GM12801 (cell line): ENCODE results near the gene KCTD21.

Source experiments
- TF ChIP-seq, protein P1 (sequence below): IDR thresholded peaks from one replicate; pipeline ENCODE4 v1.5.1; 2011; ENCODE audit warnings: control low read depth; ENCODE audit not compliant: insufficient read length; ENCODE audit errors: extremely low read depth

The KCTD21 gene

DNA sequence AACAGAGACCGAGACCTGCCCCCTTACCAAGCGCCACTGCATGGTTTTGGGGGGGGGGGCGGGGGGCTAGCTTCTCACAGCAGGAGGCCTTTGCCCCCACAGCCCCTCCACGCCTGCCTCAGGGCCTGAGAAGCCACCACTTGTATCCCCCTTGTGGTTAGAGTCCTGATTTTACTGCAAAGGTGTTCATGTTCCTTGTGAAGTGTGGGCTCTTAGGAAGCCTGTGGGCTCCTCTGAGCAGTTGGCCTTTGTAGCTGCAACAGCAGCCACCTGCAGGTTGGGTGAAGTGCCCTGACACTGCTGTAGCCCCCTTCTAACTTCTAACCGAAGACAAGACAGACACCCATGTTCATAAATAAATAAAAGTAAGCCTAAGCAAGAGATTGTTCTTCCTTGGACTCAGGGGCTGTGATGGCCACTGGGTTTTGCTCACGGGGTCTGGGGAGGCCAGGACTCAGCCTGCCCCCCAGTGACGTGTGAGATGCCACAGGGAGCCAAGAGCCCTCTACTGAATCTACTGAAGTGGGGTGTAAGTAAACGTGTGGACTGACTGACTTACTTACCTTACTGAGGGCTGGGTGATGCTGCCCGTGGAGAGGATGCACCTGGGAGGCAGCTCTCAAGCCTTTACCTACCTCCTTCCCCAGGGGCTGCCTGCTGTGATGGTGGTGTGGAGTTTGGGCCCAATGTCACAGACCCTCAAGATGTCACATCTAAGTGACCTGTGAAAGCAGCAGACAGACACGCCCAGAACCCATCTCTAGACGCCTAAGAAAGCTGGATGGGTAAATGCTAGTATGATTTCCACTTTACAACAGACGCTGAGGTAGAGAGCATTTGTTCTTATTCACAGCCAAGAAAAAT is 26.1 kb upstream of the KCTD21 start:
- TF ChIP-seq, protein P1, sequence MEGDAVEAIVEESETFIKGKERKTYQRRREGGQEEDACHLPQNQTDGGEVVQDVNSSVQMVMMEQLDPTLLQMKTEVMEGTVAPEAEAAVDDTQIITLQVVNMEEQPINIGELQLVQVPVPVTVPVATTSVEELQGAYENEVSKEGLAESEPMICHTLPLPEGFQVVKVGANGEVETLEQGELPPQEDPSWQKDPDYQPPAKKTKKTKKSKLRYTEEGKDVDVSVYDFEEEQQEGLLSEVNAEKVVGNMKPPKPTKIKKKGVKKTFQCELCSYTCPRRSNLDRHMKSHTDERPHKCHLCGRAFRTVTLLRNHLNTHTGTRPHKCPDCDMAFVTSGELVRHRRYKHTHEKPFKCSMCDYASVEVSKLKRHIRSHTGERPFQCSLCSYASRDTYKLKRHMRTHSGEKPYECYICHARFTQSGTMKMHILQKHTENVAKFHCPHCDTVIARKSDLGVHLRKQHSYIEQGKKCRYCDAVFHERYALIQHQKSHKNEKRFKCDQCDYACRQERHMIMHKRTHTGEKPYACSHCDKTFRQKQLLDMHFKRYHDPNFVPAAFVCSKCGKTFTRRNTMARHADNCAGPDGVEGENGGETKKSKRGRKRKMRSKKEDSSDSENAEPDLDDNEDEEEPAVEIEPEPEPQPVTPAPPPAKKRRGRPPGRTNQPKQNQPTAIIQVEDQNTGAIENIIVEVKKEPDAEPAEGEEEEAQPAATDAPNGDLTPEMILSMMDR: no peak

GRCh38 chr11:78213526-78214330 is 25.3 kb upstream of the KCTD21 start:
- TF ChIP-seq, protein P1: no peak

DNA sequence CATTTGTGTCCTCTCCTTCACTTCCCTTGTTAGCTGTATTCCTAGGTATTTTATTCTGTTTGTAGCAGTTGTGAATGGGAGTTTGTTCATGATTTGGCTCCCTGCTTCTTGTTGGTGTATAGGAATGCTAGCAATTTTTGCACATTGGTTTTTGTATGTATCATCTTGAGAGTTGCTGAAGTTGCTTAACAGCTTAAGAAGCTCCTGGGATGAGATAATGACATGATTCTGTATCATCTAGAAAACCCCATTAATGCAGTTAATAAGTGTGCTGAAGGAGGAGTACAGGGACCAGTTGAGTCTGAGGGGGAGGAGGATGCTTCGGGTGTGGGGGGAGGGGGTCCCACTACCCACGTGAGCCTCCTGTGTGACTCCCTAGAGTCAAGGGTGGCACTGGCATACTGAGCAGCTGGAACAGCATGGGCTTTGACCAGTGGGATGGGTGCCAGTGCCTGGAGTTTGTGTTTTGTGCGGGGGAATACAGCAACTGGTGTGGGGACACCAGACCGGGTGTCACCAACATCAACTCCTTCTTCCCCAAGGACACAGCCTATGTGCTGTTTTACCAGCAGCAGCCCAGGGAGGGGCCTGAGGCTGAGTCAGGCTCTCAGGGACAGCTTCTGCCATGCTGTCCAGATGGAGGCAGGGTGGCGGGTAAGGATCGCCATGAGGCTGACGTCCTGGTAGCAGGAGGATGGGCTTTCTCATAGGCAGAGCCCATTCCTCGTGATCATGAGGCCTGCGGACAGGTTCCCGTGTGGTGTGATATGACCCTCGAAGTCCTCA is 24.4 kb upstream of the KCTD21 start:
- TF ChIP-seq, protein P1: no peak

DNA sequence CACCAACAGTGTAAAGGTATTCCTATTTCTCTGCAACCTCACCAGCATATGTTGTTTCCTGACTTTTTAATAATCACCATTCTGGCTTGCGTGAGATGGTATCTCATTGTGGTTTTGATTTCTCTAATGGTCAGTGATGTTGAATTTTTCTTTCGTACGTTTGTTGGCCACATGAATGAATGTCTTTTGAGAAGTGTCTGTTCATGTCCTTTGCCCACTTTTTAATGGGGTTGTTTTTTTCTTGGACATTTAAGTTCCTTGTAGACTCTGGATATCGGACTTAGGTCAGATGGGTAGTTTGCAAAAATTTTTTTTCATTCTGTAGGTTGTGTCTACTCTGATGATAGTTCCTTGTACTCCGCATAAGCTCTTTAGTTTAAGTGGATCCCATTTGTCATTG is 23.1 kb upstream of the KCTD21 start:
- TF ChIP-seq, protein P1: no peak

DNA sequence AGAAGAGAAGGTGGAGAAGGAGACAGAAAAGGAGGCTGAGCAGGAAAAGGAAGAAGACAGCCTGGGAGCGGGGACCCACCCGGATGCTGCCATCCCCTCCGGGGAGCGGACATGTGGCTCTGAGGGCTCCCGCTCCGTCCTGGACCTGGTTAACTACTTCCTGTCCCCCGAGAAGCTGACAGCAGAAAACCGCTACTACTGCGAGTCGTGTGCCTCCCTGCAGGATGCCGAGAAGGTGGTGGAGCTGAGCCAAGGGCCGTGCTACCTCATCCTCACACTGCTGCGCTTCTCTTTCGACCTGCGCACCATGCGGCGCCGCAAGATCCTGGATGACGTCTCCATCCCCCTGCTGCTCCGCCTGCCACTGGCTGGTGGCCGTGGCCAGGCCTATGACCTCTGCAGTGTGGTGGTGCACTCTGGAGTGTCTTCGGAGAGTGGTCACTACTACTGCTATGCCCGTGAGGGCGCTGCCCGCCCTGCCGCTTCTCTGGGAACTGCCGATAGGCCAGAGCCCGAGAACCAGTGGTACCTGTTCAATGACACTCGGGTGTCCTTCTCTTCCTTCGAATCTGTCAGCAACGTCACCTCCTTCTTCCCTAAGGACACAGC is 21.7 kb upstream of the KCTD21 start:
- TF ChIP-seq, protein P1: no peak

DNA sequence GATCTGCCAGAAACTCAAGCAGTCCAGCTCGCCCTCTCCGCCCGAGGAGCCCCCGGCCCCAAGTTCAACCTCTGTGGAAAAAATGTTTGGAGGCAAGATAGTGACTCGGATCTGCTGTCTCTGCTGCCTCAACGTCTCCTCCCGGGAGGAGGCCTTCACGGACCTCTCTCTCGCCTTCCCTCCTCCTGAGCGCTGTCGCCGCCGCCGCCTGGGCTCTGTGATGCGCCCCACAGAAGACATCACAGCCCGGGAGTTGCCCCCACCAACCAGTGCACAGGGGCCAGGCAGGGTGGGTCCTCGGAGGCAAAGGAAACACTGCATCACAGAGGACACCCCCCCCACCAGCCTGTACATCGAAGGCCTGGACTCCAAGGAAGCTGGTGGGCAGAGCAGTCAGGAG is 21.1 kb upstream of the KCTD21 start:
- TF ChIP-seq, protein P1: no peak
